Measurements from ENCODE around the gene CDCA5. TPM values are rescaled to one million over a fixed set of nuclear protein-coding genes. Genes with fewer than 3 reads are reported as not detected.

The CDCA5 gene
- total RNA-seq, 1 experiment from 2014 or later = 72.1 TPM

- DNase-seq (ENCODE audit: low read depth, low spot score) (no peak), ATAC-seq (no peak)
- no TSS peak for BruUV-seq (replicated peaks)
These were observed 6.8 kb upstream of the CDCA5 start for GRCh38 chr11:65090628-65091027.

GRCh38 chr11:65089621-65090020 lies 5.8 kb upstream of the CDCA5 start:
- Histone ChIP-seq H3K9me3 (ENCODE audit: control insufficient read depth in 1 of 2, insufficient read depth in 1 of 2, low read depth in 1 of 2, low read length in 2 of 2) (no peaks in the 10 kb centered on the region), H3K79me2 (ENCODE audit: insufficient read depth, low read length) (peaks cover 2% of the 10 kb centered on the region; the same call in 1 of the 2 replicates), H3K27me3 (ENCODE audit: insufficient read depth, low read length) (no peaks in the 10 kb centered on the region), H3K9ac (ENCODE audit: low read length) (no peak overlapping the region), H3K9me2 (ENCODE audit: insufficient read depth) (no peaks in the 10 kb centered on the region), H2AFZ (ENCODE audit: low read depth, low read length, poor library complexity, severe bottlenecking) (no peak overlapping the region), H3K4me1 (ENCODE audit: control insufficient read depth in 1 of 2, insufficient read depth in 2 of 2, low read length in 2 of 2) (peaks cover 2 to 7% of the 10 kb centered on the region in 2 experiments; a peak in 2 of 4 replicates), H3K4me3 (replicated peaks in 1 of 2; ENCODE audit: low read depth in 1 of 2, low read length in 2 of 2) (no peak overlapping the region), H3K36me3 (ENCODE audit: control insufficient read depth in 1 of 2, insufficient read depth in 2 of 2, low read length in 2 of 2) (peaks cover 0 to 18% of the 10 kb centered on the region in 2 experiments; a peak in 1 of 4 replicates), H4K20me1 (ENCODE audit: insufficient read depth) (no peaks in the 10 kb centered on the region), H3K27ac (ENCODE audit: low read depth, low read length) (no peak overlapping the region), H3K4me2 (ENCODE audit: low read length) (no peak overlapping the region)
- CTCF ChIA-PET = interaction anchor here (1.3 kb wide), 1 partner anchor 21 kb away, joined by 4 read pairs; no protein-coding TSS in a partner anchor
- no TSS peak for BruUV-seq (replicated peaks)
- RAD21 ChIA-PET (ENCODE audit: low non-redundant PET in 1 of 2, low total read pairs in 2 of 2, uncharacterized antibody in 2 of 2, unreplicated experiment in 2 of 2) = no interaction called here
- ATAC-seq = no peak
- intact Hi-C loops (cut with micrococcal nuclease) = no loop called here
- POLR2A ChIA-PET = no interaction called here
- DNase-seq (ENCODE audit: low read depth, low spot score) = no peak
- TF ChIP-seq EGR1 (IDR thresholded peaks at IDR 0.05; ENCODE audit: low read depth) (no peak), YY1 (IDR thresholded peaks at IDR 0.05; ENCODE audit: extremely low read depth, insufficient replicate concordance, low read depth, low read length) (no peak), REST (IDR thresholded peaks at IDR 0.05; ENCODE audit: low read depth) (no peak), EZH2 (IDR thresholded peaks at IDR 0.05) (no peak), ELF1 (IDR thresholded peaks at IDR 0.05; ENCODE audit: borderline replicate concordance, low read depth) (no peak), SP1 (IDR thresholded peaks at IDR 0.05; ENCODE audit: low read depth) (no peak), JUND (IDR thresholded peaks at IDR 0.05) (no peak), RAD21 (IDR thresholded peaks at IDR 0.05; ENCODE audit: low read depth) (no peak)

More at GRCh38 chr11:65090628-65091027, 6.8 kb upstream of the CDCA5 start:
- Histone ChIP-seq H3K9me3 (ENCODE audit: control insufficient read depth in 1 of 2, insufficient read depth in 1 of 2, low read depth in 1 of 2, low read length in 2 of 2) (no peaks in the 10 kb centered on the region), H2AFZ (ENCODE audit: low read depth, low read length, poor library complexity, severe bottlenecking) (no peak overlapping the region), H3K27me3 (ENCODE audit: insufficient read depth, low read length) (no peaks in the 10 kb centered on the region), H3K27ac (ENCODE audit: low read depth, low read length) (no peak overlapping the region), H3K9ac (ENCODE audit: low read length) (no peak overlapping the region), H4K20me1 (ENCODE audit: insufficient read depth) (no peaks in the 10 kb centered on the region), H3K79me2 (ENCODE audit: insufficient read depth, low read length) (no peaks in the 10 kb centered on the region), H3K4me3 (replicated peaks in 1 of 2; ENCODE audit: low read depth in 1 of 2, low read length in 2 of 2) (no peak overlapping the region), H3K9me2 (ENCODE audit: insufficient read depth) (no peaks in the 10 kb centered on the region), H3K4me2 (ENCODE audit: low read length) (no peak overlapping the region), H3K4me1 (ENCODE audit: control insufficient read depth in 1 of 2, insufficient read depth in 2 of 2, low read length in 2 of 2) (peaks cover 0 to 2% of the 10 kb centered on the region in 2 experiments; a peak in 2 of 4 replicates), H3K36me3 (ENCODE audit: control insufficient read depth in 1 of 2, insufficient read depth in 2 of 2, low read length in 2 of 2) (peaks cover 0 to 18% of the 10 kb centered on the region in 2 experiments; a peak in 1 of 4 replicates)
- intact Hi-C loops (cut with micrococcal nuclease) = no loop called here
- ChIA-PET POLR2A (no interaction called here), RAD21 (ENCODE audit: low non-redundant PET in 1 of 2, low total read pairs in 2 of 2, uncharacterized antibody in 2 of 2, unreplicated experiment in 2 of 2) (no interaction called here), CTCF (interaction anchor here (1.3 kb wide), 1 partner anchor 20 kb away, joined by 4 read pairs; no protein-coding TSS in a partner anchor)
- TF ChIP-seq CTCF (IDR thresholded peaks at IDR 0.05 in 2 of 3, conservative IDR thresholded peaks at IDR 0.05 in 1 of 3; ENCODE audit: borderline replicate concordance in 1 of 3, insufficient read depth in 1 of 3, low read depth in 2 of 3, low read length in 2 of 3) (no peak), POLR2AphosphoS5 (IDR thresholded peaks at IDR 0.05; ENCODE audit: low read depth, low read length) (no peak), ELF1 (IDR thresholded peaks at IDR 0.05; ENCODE audit: borderline replicate concordance, low read depth) (no peak), SIN3A (IDR thresholded peaks at IDR 0.05; ENCODE audit: low read depth) (no peak)
